Omental fat pad (tissue), 4 donors: ENCODE data around the gene MARCKSL1. TPM values are rescaled to one million over a fixed set of nuclear protein-coding genes. Genes with fewer than 3 reads are reported as not detected.
"Not testable (repeated sequence)": the region's sequence is repeated elsewhere in the genome, so short reads cannot be mapped to it uniquely, and the experiment has no call there.

Experiments
- ATAC-seq: fragments of 150-250 bp; one replicate; pipeline ENCODE4 v1.9.1; 2016; ENCODE audit warnings: mild to moderate bottlenecking, moderate library complexity; ENCODE audit not compliant: low FRiP score
- DNase-seq: peaks from one replicate; pipeline ENCODE4 v3.0.0-alpha.2; 2019; ENCODE audit warnings: low spot score
- CTCF ChIP-seq, 3 donors: fragments of 450-650 bp; IDR thresholded peaks; one replicate each; pipeline ENCODE4 v1.5.1; 2016 to 2017; ENCODE audit warnings: antibody characterized with exemption in 3 of 3, mild to moderate bottlenecking in 3 of 3, moderate library complexity in 2 of 3
- total RNA-seq, 4 donors: library from RNA; depleted of rRNA; stranded (reverse); fragments of >200 nt; gene quantifications; one replicate each; pipeline ENCODE4 v1.1.0, GENCODE V29; 2016

The MARCKSL1 gene
- total RNA-seq, 4 donors from 2014 or later = 29.5 to 61.0 (median 42.7) TPM

DNA sequence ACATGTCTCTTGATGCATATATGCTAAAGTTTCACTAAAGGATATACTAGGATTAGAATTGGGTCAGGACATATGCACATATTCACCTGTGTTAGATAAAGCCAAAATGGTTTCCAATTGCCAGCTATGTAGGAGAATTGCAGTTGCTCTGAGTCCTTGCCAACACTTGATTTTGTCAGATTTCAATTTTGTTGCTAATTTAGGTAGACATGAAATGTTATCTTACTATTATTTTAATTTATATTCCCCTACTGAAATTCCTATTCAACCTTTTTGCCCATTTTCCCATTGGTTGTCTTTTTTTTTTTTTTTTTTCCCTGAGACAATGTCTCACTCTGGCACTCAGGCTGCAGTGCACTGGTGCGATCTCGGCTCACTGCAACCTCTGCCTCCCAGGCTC lies 30.7 kb downstream of the MARCKSL1 start:
- no peak for TF ChIP-seq CTCF (IDR thresholded peaks at IDR 0.05)
- ATAC-seq (no peak), DNase-seq (no peak)

- no peak for ATAC-seq
- DNase-seq = no peak
- no peak for TF ChIP-seq CTCF (IDR thresholded peaks at IDR 0.05)
Observed at GRCh38 chr1:32303997-32304622, 31.9 kb downstream of the MARCKSL1 start.

GRCh38 chr1:32303358-32303757 lies 32.7 kb downstream of the MARCKSL1 start:
- ATAC-seq (no peak), DNase-seq (no peak)
- TF ChIP-seq CTCF (IDR thresholded peaks at IDR 0.05) = no peak

- ATAC-seq (no peak), DNase-seq (no peak)
Observed at GRCh38 chr1:32299327-32299726, 36.7 kb downstream of the MARCKSL1 start.

DNA sequence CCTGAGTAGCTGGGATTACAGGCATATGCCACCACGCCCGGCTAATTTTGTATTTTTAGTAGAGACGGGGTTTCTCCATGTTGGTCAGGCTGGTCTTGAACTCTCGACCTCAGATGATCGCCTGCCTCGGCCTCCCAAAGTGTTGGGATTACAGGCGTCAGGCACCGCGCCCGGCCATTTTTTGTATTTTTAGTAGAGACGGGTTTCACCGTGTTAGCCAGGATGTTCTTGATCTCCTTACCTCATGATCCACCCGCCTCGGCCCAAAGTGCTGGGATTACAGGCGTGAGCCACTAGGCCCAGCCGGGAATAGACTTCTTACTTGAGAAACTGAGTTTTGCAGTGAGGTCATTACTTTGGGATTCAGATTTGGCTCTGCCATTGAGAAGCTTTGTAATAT lies 37.8 kb downstream of the MARCKSL1 start:
- not testable (repeated sequence) for DNase-seq, ATAC-seq

More at GRCh38 chr1:32299327-32299726, 36.7 kb downstream of the MARCKSL1 start:
- no peak for TF ChIP-seq CTCF (IDR thresholded peaks at IDR 0.05)

GRCh38 chr1:32291708-32292538 lies 44.1 kb downstream of the MARCKSL1 start, which contains the start of gene HDAC1:
Gene HDAC1 (plus strand): TSS chr1:32292083. CDS start chr1:32292170, 87 bp downstream.
- no peak for TF ChIP-seq CTCF (IDR thresholded peaks at IDR 0.05)
- peak; percentile 94 for DNase-seq
- ATAC-seq = peak; percentile 98

- TF ChIP-seq CTCF (IDR thresholded peaks at IDR 0.05) = no peak
- ATAC-seq = no peak
- DNase-seq = no peak
Observed at GRCh38 chr1:32291145-32291707, 44.8 kb downstream of the MARCKSL1 start.
